Activated CD4-positive, alpha-beta T cell treated with anti-CD3 and anti-CD28 coated beads for 4 hours (primary cell): ENCODE results near the gene LEKR1.
"Not testable (repeated sequence)": the region's sequence is repeated elsewhere in the genome, so short reads cannot be mapped to it uniquely, and the experiment has no call there.

Source experiments
- DNase-seq, 2 donors: peaks; one replicate each; pipeline ENCODE4 v3.0.0-alpha.2; 2020

LEKR1 gene

DNA sequence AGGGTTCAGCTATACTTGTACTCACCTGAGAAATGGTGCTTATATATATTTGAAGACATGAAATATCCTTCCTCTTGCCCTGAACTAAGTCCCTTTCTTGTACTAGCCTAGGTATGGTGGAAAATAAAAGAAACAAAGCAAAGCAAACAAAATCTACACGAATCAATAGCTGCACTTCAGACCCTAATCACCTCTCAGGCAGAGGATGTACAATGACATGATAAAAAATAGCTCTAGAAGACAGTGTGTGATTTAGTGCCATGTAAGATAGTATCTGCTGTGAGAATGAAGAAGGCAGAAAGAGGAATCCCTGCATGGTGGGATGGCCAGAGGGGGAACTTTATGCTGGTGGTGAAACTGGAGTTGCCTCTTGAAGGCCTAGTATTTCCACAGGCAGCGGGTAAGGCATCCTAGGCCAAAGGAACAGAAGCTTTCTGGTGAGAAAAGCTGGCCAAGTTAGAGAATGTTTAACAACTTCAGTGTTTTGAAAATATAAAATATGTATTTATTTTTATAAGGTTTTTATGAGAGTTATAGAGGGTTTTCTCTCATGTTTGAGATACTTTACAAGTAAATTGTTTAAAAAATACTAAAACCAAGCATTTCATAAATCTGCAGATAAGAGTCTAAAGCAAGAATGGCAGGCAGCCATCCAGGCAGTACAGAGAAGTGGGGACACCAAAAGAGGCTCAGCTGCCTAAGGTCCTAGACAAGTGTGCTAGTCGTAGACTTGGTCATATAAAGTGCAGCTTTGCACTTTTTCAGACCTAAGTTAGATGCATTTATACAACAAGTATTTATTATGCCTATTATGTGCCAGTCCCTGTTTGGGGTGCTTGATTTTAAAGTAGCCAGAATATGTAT is 14.9 kb downstream of the LEKR1 start:
- DNase-seq: no peak

DNA sequence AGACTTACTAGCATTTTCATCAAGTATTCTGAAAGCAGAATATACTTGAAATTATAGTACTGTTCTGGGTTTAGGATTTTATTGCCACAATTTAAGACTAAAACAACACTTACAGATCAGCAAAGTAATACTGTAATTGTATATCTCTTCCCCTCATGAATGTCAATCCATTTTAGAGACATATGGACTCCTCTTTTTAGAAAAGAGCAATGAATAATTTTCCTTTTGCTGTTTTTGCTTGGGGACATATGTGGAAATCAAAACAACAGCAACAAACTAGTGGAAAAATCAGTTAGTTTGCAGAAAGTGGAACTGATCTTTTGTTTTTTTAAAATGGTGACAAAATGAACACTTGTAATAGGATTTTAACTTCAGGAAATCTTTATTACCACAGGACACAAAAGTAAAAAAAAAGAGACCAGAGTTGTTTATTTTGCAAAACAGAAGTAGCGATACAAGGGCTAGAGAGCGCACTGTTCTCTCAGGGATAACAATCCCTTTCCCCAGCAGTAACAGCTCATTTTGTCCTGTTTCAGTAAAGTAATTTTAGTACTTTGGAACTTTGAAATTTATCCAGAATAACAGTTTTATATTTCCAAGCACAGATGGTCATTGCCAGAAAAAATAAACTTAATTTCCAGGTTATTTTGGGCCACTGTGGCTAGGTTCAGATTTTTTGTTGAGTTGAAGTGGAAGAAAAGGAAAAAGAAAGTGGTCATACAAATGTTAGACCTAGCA is 17.1 kb downstream of the LEKR1 start:
- DNase-seq: no peak

DNA sequence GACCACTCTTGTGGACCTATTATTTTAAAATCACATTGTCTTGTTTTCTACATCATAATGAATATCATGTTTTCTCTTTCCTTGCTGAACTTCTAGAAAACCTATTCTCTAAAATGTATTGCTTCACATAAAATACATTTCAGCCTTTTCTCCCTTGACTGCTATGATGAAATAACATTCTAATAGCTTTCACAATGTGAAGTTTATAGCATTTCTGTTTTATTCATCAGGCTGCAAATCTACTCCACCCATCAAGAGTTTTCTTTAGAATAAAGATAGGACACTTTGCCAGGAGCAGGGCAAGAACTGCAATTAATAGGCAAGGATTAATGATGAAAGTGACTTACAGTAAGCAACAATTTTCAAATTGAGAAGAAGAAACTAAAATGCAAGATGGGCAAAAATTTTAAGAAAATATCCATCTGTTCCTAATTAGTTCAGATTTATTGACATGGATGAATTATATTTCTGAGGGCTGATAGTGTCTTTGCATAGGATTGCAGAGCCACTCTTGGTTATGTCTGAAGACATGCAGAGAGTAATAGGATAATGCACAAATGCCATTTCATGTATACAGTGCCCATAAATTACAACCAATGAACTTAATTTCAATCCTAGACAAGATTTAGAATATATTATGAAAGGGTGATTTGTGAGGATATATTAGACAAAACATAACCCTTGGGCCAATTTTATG is 21.7 kb downstream of the LEKR1 start:
- no peak for DNase-seq

DNA sequence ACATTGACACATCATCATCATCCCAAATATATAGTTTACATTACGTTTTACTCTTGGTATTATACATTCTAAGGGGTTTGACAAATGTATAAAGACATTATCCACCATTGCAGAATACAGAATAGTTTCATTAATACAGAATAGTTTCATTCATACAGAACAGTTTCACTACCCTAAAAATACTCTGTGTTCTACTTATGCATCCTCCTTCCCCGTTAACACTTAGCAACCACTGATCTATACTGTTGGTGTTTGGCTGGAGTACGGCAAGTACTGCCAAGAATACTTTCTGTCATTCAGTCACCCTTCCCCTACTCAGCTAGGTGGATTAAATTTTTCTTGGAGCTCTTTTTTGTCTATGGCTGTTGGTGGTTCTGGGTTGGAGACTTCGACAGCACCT is 33.4 kb downstream of the LEKR1 start:
- no peak for DNase-seq

DNA sequence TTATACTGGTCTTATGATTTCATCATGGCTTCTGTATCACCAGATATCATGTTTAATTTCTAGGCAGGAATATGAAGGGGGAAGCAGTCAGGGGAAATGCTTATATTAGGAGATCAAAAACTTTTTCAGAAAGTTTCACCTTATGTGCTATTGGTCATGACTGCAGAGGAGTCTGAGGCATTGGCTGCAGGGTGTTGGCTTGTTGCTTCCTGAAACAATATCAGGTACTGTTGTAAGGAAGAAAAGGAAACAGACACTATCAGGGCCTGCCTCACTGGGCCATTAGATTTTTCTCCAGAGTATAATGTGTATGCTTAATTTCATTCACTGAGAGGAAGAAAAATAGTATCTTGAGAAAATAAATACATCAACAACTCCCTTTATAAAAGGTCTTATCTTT is 34.7 kb downstream of the LEKR1 start:
- no peak for DNase-seq

DNA sequence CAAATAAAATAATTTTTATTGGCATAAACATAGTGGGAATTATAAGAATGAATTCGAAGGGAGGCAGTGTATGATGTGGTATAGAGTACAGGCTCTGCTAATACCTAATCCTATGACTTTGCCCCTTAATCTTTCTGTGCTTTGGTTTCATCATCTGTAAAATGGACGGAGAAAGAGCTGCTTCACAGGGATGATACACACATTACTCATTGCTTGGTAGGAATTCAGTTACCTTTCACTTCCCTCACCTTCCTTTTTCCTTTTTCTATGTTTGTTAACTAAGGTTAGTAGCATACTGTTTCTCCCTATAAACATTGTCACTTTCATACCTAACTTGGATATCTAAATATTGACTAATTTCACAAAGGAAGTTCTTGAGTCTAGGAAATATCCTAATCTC is 36.2 kb downstream of the LEKR1 start:
- no peak for DNase-seq

DNA sequence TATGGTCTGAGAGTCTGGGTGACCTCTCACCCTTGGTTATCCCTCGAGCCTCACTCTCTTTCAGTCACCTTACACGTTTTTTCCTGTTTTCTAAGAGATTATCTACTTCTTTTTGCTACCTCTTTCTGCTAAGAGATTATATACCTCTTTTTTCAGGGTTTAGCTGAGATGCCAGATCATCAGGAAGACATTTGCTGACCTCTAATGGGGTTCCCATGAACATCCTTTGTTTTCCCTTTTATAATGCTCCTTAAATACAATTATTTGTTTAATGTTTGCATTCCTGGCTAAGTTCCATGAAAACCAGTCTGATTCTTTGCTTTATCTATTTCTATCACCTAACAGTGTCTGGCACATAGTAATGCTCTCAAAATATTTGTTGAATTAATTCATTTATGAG is 39.6 kb downstream of the LEKR1 start:
- no peak for DNase-seq

DNA sequence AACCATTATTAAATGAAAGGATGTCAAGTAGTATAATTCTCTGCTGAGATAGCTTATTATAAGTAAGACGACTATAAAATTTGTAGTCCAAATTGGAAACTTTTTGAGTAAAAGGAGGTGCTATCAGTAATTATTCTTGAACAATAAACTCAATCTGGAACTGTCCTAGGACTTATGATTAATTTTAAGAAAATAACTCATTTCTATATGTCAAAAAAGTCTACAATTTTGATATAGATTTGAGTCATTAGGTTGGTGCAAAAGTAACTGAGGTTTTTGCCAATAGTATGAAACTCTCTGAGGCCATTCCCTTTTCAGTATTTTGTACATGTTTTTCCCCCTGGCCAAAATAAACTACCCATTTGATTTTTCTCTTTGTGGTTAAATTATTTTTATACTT is 41.0 kb downstream of the LEKR1 start:
- DNase-seq: no peak

DNA sequence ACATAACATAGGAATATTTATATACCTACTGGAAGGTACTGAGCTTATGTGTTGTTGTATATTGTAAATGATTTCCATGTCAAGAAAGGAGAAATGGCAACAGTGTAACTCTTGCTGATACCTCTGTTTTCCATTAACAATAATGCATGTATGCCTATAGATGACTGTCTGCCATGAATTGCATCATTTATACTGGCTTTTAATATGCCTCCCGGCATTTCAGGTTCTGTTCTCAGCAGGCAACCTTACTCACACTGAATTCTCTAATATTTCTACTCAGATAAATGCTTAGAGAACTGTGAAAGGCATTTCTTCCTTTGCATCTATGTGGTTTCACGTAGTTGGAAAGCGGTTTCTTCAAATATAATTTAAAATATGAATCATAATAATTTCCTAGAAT is 41.8 kb downstream of the LEKR1 start:
- no peak for DNase-seq

DNA sequence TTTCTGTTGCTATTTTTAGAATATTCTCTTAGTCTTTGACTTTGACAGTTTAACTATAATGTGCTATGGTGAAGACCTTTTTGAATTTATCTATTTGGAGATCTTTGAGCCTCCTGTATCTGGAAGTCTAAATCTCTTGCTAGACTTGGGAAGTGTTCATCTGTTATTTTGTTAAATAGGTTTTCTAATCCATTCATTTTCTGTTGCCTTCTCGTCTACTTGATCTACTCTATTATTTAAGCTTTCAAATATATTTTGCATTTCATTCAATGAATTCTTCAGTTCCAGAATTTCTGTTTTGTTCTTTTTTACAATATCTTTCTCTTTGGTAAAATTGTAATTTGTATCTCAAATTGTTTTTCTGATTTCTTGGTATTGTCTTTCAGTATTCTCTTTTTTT is 47.8 kb downstream of the LEKR1 start:
- no peak for DNase-seq

DNA sequence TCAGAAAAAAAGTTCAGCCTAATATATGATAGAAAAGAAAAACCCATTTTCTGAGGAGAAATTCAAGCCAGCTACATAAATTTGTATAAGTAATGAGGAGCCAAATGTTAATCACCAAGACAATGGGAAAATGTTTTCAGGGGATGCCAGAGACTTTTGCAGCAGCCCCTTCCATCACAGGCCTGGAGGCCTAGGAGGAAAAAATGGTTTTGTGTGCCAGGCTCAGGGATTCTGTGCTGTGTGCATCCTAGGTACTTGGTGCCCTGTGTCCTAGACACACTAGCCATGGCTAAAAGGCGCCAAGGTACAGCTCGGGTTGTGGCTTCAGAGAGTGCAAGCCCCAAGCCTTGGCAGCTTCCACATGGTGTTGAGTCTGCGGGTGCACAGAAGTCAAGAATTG is 53.3 kb downstream of the LEKR1 start:
- not testable (repeated sequence) for DNase-seq

DNA sequence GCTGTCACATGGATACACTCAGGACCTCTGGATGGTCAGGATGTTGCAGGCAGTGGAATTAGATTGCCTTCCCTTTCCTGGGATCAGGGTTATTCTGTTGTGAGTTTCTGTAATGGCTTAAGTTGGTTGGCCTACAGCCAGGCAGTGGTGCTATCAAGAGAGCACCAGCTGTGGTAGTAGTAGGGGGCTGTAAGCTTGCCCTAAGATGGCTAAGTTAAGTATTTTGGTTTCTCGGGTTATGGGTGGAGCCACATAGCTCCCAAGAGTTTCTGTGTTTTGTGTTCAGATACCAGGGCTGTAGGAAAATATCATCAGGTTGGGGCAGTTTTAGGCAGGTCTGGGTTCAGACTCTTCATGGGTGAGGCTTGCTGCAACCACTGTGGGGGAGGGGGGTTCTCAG is 59.6 kb downstream of the LEKR1 start:
- DNase-seq: no peak

DNA sequence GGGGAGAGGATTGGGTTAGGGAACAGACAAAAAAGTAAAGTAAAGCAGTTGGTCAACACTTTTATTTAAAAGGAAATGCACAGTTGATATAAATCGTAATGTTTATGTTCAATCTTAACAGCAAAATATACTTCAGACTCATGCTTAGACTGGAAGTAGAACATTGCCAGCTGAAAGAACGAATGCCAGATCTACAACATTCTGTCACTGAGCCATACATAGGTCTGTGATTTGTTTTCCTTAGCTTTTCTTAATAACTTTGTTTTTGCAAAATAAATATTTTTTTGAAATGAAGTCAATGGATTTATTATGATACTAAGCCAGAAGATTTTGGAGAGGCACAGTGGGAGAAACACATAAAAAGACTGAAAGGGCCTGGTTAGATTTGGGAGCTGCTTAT is 62.0 kb downstream of the LEKR1 start:
- no peak for DNase-seq

DNA sequence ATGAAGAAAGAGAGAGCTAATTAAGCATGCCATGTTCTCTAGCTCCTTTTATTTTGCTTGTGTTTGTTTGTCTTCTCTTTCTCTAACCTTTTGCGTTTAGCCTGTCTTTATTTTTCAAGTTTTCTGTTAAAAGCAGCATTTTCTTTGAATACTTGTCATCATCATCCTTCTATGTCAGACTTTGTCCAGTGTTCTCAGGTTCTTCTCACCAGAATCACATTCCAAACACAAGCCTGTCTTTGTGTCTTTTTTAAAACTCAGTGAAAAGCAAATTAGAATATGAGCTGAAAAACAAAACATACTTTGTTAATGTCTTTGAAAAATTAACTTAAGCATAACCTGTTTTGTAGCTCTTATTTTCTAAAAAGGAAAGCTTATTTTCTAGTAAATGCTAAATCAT is 62.4 kb downstream of the LEKR1 start:
- DNase-seq: no peak

DNA sequence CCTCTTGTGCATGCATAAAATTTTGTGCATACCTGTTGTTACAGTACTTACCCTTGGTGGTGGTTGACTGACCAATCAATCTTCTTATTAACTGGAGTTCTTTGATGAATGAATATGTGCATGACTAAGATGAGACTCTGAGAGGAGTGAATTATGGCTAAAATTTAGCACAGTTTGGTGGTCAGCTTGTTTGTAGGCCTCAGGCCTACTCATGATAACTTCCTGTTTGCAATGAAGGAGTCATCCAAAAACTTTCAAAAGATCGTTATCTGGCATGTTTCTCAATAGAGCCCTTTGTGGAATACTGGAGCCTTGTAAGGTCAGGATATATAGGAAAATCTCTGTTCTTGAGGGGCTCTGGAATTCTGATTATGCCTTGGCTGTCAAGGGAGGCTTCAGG is 66.5 kb downstream of the LEKR1 start:
- DNase-seq: no peak

DNA sequence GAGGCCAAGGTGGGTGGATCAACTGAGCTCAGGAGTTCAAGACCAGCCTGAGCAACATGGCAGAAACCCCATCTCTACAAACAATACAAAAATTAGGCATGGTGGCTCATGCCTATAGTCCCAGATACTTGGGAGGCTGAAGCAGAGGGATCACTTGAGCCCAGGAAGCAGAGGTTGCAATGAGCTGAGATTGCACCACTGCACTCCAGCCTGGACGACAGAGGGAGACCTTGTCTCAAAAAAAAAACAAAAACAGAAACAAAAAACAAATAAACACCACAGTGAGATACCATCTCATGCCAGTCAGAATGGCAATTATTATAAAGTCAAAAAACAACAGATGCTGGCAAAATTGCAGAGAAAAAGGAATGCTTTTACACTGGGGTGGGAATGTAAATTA is 69.2 kb downstream of the LEKR1 start:
- DNase-seq: not testable (repeated sequence)

DNA sequence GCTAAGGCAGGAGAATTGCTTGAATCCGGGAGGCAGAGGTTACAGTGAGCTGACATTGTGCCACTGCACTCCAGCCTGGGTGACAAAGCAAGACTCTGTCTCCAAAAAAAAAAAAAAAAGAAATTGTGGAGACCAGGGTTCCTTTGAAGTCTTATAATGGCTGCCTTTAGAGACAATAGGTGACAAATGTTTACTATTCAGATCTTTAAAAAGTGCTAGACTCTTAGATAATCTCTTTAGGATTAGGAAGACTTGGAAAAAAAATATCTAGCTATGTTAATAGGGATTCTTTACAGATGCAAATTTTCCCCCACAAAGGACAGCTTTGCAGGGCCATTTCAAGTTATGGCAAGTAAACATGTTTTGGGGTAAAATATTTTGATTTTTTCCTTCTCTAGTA is 71.7 kb downstream of the LEKR1 start:
- DNase-seq: not testable (repeated sequence)

DNA sequence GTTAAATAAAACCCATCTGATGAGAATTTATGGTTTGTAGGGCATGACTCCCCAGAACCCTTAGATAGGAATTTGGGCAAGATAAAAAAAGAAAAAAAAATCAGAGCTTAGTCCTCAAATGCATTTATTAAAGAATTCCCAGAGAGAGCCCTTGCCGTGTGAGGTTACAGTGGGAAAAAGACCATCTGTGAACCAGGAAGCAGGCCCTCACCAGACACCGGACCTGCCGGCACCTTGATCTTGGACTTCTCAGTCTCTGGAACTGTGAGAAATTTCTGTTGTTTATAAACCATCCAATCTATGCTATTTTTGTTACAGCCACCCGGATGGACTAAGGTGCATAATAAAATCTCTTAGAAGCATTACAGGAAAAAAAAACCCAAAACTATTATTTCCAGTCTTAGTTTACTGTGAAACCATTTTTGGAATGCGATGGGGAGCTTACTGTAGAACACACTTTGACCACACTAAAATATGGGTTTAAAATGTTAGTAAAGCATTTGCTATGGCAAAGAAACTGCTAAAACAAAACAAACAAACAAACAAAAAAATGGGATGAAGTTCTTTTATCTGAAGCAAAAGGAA is 72.2 kb downstream of the LEKR1 start:
- DNase-seq: no peak

DNA sequence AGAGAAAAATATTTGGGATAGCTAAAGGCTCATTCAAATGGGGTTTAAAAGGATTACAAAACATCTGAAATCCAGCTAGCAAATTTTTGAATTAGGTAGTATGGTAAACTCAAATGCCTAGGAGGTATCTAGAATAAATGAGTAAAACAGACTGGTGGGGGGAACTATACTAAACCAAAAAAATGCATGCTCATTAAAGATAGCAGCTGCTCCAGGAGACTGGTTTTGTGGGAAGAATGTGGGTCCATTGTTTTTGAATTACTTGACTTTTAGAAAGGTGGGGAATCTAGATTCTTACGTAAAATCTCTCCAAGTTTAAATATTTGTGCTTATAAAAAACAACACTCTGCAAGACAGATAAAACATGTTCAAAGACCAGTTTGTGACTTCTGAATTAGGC is 73.8 kb downstream of the LEKR1 start:
- DNase-seq: no peak

DNA sequence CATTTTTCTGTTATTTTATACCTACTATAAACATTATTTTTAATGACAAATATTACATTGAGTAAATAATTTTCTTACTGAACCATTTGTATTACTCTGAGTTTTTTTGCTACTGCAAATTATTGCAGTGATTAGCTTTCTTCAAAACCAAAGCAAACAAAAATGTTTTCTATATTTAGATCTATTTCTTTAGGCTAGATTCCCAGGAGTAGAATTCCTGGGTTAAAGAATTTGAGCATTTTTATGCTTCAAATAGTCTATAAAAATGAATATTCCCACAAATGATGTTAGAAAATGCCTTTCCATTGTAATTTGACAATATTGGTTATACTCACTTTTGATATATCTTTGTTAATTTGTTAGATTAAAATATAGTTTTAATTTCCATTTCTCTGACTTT is 76.8 kb downstream of the LEKR1 start:
- DNase-seq: no peak

DNA sequence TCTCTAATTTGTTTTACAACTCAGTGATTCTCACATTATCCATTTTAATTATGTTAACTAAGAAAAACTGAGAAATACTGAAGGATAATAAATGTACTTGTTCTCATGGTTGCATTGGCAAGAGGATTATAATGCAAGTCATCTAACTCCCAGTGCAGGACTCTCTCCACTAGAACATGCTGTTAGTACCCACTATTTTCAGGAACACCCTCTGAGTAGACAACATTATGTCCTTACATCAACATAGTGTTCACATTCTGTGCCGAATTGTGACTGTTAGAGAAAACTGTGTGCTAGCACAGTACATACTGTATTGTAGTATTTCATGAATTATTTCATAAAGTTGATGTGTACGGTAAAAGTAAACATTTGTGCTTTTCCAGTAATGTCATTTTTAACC is 80.1 kb downstream of the LEKR1 start:
- no peak for DNase-seq

DNA sequence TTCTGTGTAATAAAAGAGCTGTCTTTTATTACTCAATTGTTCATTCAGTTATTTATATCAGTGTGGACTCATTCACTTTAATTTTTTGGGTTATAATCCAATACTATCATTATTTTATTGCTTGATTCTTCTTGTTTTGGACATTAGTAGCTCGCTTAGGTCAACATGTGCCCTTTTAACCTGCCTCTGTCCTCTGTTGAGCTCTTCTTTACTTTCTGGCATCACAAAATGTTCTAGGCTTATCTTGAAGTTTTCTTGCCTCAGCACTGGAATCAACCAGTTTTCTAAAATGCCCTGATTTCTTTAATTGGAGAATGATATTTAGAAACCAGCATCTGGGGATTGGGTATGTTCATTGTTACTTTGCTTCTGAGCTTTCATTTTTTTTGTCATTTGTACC is 82.2 kb downstream of the LEKR1 start:
- DNase-seq: no peak

DNA sequence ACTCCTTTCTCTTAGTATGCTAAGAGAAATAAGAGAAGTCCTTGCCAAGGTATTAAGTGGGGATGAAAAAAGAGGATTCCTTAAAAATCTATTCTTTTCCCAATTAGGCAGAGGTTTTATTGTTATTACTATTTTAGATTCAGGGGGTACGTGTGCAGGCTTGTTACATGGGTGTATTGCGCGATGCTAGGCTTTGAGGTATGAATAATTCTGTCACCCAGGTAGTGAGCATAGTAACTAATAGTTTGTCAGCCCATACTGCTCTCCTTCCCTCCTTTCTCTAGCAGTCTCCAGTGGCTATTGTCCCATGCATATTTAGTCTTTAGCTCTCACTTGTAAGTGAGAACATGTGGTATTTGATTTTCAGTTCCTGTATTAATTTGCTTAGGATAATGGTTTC is 83.9 kb downstream of the LEKR1 start:
- no peak for DNase-seq

DNA sequence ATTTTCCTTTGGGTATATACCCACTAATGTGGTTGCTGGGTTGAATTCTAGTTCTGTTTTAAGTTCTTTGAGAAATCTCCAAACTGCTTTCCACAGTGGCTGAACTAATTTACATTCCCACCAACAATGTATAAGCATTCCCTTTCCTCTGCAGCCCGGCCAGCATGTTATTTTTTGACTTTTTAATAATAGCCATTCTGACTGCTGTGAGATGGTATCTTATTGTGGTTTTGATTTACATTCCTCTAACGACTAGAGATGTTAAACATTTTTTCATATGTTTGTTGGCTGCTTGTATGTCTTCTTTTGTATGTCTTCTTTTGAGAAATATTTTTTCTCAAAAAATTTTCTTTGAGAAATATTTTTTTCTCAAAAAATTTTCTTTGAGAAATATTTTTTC is 84.7 kb downstream of the LEKR1 start:
- not testable (repeated sequence) for DNase-seq
